ENCODE results near the gene TENT5A.
"Not testable (repeated sequence)": the region's sequence is repeated elsewhere in the genome, so short reads cannot be mapped to it uniquely, and the experiment has no call there.

The TENT5A gene

GRCh38 chr6:81752084-81752920 lies at the start of gene TENT5A:
TENT5A (minus strand) TSS chr6:81752681; CDS start chr6:81752141, 540 bp downstream.
- peak; percentile 83 for DNase-seq

- no peak for DNase-seq
These were observed 49.0 kb upstream of the TENT5A start for GRCh38 chr6:81801489-81801888.

- no peak for DNase-seq
These were observed 48.2 kb upstream of the TENT5A start for GRCh38 chr6:81800666-81801065.

- DNase-seq = no peak
These were observed 46.8 kb upstream of the TENT5A start for GRCh38 chr6:81799323-81799722.

GRCh38 chr6:81797591-81797990 lies 45.1 kb upstream of the TENT5A start:
- DNase-seq = no peak

GRCh38 chr6:81795890-81796289 lies 43.4 kb upstream of the TENT5A start:
- no peak for DNase-seq

- DNase-seq = no peak
These were observed 41.5 kb upstream of the TENT5A start for GRCh38 chr6:81793821-81794475.

GRCh38 chr6:81792826-81793225 lies 40.3 kb upstream of the TENT5A start:
- DNase-seq = no peak

GRCh38 chr6:81791756-81792155 lies 39.3 kb upstream of the TENT5A start:
- DNase-seq = no peak

- DNase-seq = no peak
These were observed 37.6 kb upstream of the TENT5A start for GRCh38 chr6:81790034-81790433.

- DNase-seq = no peak
These were observed 36.8 kb upstream of the TENT5A start for GRCh38 chr6:81789291-81789690.

GRCh38 chr6:81788748-81789147 lies 36.3 kb upstream of the TENT5A start:
- DNase-seq = no peak

- DNase-seq = no peak
These were observed 35.0 kb upstream of the TENT5A start for GRCh38 chr6:81787313-81788068.

- no peak for DNase-seq
These were observed 33.7 kb upstream of the TENT5A start for GRCh38 chr6:81786150-81786549.

GRCh38 chr6:81785377-81785776 lies 32.9 kb upstream of the TENT5A start:
- no peak for DNase-seq

- no peak for DNase-seq
These were observed 31.4 kb upstream of the TENT5A start for GRCh38 chr6:81783893-81784292.

- no peak for DNase-seq
These were observed 29.1 kb upstream of the TENT5A start for GRCh38 chr6:81781624-81782023.

GRCh38 chr6:81777586-81778268 lies 25.2 kb upstream of the TENT5A start:
- DNase-seq = no peak

- DNase-seq = not testable (repeated sequence)
These were observed 23.7 kb upstream of the TENT5A start for GRCh38 chr6:81776219-81776618.

- no peak for DNase-seq
These were observed 22.1 kb upstream of the TENT5A start for GRCh38 chr6:81774542-81774941.

- no peak for DNase-seq
These were observed 21.4 kb upstream of the TENT5A start for GRCh38 chr6:81773887-81774286.

- DNase-seq = no peak
These were observed 20.3 kb upstream of the TENT5A start for GRCh38 chr6:81772741-81773140.

GRCh38 chr6:81771097-81771496 lies 18.6 kb upstream of the TENT5A start:
- no peak for DNase-seq
